Retina (tissue), 1 donor: Measurements from ENCODE around the gene DENND1A.
"Not testable (repeated sequence)": the region's sequence is repeated elsewhere in the genome, so short reads cannot be mapped to it uniquely, and the experiment has no call there.

Experiments
- DNase-seq: peaks from one replicate; pipeline ENCODE4 v3.0.0-alpha.2; 2016

The DENND1A gene

GRCh38 chr9:123643518-123643917 lies 286.4 kb downstream of the DENND1A start:
- no peak for DNase-seq

DNA sequence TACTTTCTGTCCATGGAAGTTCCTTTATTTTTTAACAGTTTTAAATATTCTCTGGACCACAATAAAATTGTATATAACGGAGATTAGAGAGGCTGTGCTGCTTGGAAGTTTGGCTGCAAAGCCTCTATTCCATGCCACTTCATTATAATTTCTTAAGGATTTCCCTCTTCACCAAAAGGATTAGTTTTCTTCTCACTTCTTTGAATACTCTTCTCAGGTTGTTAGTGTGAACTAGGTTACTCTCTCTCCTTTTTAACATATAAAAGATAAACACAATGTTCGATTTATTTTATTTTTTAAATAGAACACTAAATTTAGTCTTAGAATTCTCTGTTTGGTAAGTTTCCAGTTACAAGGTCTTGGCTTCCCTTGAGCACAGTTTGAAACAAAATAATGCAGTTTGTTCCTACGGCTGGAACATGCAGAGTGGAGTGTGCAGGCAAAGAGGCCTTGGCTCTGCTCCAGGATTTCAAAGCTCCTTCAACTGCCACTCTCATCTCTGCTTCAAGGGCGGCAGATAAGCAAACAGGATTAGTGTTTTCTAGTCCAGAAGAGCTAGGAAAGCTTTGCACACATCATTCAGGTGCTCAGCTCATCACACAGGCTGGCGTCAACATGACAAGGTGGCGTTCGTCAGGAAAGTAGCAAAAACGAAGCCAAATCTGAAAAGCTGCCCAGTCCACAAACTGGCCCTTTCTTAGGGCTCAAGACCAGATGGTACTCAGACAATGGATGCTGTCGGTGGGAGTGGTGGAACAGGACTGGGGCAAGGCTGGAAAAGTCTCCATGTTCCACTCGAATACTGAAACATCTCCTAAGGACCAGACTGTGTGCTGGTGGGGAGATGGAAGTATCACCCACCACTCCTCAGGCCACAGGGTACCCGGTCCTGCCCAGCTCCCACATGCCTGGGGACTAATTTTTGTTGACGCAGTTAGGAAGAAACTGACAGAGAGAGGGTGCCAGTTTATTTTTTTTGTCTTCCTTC lies 287.3 kb downstream of the DENND1A start:
- peak; percentile 72 for DNase-seq

DNA sequence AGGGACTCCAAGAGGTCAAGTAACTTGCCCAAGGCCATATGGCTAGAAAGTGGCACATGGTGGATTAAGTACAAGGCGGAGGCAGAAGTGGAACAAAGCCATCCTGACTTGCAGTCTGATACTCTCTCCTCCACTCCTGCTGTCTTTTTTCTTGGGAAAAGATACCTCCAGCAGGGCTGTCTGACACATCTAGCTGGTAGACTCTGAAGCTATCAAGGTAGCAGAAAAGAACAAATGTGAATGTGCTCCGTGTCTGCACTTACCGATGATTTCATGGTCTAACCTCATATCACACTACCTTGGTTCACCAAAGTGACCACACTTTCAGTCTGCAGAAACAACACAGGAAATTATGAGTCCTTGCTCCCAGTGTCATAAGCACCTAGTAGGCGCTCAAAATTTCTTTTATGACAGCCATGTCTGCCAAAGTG lies 289.1 kb downstream of the DENND1A start:
- DNase-seq, result no peak

GRCh38 chr9:123639743-123640142 lies 290.2 kb downstream of the DENND1A start:
- DNase-seq, result no peak

DNA sequence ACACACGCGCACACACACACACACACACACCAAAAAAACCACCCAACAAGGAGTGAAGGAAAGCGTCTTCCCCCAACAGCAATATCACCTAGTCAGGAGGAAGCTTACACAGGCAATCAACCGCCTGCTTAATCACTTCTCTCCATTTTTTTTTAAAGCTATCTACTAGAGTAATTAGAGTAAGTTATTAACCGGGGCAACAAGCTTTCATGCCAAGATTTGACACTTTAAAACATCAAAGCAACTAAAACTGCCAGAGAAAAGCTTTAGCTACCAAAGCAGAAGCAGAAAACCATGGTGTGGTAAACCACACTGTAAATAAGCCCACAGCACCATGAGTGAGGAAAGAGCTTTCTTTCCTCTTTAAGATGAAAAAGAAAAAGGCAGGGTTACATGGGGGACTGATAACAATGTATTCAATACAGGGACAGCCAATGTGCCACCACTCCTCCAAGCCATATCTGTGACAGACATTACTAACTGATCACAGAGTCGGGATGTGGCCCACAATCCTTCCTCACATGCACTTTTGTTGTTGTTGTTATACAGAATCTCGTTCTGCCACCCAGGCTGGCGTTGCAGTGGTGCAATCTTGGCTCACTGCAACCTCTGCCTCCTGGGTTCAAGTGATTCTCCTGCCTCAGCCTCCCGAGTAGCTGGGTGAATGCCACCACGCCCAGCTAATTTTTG lies 291.8 kb downstream of the DENND1A start:
- DNase-seq, result peak; percentile 30

DNA sequence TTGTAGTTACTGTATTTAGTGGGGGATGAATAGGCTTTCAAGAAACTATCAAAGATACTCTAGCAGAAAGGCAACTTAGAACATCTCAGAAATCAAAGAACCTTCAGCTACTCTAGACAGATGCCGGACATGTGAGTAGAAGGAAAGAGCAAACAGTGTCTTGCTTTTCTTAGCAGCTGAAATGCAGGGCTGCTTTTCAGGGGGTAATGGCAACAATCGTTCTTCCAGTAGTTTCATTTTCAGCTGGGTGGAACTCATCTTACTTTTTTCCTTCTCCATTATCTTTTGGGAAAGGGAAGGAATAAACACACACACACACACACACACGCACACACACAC lies 292.4 kb downstream of the DENND1A start:
- no peak for DNase-seq

DNA sequence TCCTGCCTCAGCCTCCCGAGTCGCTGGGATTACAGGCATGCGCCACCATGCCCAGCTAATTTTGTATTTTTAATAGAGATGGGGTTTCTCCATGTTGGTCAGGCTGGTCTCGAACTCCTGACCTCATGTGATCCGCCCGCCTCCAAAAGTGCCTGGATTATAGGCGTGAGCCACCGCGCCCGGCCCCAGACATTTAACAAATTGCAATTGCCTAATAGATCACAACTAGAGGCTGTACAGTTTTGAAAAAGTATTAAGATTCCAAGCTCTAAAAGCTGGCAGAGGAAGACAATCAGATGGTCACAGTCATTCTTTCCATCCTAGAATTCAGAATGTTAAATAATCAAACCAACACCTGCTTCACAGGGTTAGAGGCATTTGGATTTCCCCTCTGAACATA lies 293.1 kb downstream of the DENND1A start:
- DNase-seq, result not testable (repeated sequence)

- DNase-seq, result no peak
Measured at GRCh38 chr9:123631862-123632261, 298.1 kb downstream of the DENND1A start.

DNA sequence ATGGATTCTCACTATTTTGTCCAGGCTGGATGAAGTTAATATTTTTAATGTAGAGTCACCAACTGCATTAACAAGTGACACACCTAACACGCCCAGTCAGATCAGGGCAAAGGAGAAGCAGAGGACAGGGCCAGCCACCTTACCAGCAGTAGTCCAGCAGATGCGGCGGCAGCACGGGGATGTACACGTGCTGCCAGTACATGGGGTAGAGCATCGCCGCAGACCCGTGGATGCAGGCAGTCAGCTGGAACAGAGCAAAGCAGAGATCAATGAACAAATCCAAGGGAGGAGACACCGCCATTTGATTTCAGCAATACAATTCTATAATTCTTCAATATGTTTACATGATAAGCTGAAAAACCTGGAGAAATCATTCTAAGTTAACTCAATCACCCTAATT lies 299.7 kb downstream of the DENND1A start:
- peak; percentile 40 for DNase-seq

- DNase-seq, result no peak
Measured at GRCh38 chr9:123629531-123629930, 300.4 kb downstream of the DENND1A start.

DNA sequence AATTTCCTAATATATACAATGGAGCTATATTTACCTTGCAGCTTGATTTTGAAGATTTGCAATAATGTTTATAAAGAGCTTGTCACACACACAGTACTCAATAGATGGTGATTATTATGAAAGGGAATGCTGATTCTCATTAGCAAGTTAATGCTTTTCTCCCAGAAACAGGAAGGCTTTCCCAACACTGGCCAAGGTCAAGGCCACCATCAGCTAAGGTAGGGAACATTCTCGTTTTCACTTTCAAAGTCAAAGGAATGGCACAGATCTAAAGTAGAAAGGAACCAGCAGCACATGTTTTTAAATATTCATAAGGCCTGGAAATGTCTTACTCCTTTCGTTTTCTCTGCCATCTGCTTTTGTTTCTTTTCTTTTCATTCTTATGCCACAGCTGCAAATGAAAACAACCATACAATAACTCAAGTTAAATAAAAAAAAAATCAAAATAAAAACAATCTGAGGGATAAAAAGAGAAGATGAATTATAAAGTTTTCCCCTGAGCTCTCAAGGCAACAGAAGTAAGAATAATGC lies 307.1 kb downstream of the DENND1A start:
- no peak for DNase-seq

- no peak for DNase-seq
Measured at GRCh38 chr9:123620239-123620638, 309.7 kb downstream of the DENND1A start.

DNA sequence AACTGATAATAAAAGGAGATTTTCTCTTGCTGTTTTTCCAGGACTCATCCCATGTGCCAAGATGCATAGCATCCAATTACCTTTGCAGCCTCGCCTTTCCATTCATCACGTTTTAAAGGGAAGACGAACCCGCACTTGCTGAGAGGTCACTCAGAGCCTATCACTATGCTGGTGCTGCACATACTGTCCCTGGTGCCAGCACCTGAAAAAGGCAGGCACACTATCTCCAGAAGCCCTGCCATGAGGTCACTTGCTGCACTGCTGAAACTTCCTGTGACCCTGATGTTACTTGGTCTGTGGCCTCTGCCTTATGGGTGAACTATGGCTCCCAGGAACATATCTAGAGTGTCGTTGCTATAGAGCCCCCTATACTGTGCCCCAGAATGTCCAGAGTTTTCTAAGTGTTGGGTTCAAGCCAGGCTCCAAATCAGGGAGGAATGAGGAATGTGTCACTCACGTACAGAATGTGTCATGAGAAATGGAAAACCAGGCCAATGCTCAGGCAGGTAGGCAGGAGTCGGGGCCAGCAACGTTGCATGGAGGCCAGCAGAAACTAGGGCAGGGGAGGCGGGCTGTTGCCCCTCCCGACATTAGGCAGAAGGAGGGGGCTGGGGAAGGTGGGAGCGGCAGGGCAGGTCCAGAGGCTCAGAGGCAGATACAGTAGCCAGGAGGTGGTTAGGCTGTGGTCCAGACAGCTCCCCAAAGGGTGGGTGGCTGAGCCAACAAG lies 311.8 kb downstream of the DENND1A start:
- DNase-seq, result no peak

GRCh38 chr9:123617286-123617685 lies 312.6 kb downstream of the DENND1A start:
- no peak for DNase-seq

GRCh38 chr9:123616707-123617106 lies 313.2 kb downstream of the DENND1A start:
- DNase-seq, result no peak

- no peak for DNase-seq
Measured at GRCh38 chr9:123615381-123615780, 314.5 kb downstream of the DENND1A start.

DNA sequence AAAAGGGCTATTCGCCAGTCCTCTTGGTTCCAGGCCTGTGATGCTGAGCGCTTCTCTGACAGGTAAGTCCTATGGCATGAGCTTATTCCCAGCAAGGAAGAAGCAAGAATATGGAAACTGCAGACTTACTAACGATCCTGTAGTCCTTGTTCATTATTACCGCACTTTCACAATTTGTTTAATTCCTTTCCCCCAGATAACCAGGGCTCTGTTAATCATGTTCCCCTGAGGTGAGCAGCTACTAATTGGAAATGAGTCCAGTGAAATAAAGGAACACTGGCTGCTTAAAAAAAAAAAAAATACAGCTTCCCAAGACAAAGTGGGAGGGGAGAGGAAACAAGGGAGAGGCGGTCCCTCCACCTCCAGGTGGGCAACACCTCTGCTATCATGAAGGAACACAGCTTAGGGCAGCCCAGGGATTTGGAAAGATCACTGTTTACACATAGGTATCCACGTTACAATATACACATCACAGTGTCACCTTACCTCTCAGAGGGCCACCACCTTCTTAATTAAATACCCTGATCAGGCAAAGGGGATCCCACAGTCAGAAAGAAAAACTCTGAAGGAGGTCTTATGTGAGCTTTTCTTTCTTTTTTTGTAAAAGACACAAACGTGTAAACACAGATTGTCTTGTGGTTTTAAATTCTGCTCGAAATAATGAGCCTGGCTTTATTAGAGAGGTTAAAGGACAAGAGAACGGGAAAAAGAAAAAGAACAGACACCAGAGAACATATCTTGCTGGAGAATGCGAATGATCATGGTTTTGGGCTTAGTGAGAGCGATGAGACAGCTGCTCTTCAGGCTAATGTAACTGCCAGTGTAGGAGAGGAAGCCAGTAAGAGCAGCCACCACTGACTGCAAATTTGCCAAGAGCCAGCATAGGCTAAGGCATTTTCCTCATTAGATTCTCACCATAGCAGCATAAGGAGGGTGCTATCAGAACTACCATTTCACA lies 315.3 kb downstream of the DENND1A start:
- no peak for DNase-seq

- no peak for DNase-seq
Measured at GRCh38 chr9:123611226-123611625, 318.7 kb downstream of the DENND1A start.

DNA sequence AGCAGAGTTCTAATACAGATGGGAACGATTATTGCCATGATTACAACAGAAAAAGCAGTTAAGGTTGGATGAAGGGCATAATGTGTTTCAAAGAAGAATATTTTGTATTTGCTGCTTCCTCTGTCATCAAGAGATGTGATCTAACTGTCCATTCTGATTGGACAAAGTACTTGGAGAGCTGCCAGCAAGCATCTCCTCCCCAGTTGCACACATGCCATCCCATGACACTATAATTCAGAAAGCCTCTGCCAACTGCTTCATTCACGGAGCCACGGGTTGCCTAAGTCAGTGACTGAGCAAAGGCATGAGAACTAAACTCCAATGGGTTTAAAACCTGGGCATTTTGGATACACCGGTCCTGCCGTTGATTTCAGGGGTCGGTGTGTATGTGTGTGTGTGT lies 320.1 kb downstream of the DENND1A start:
- DNase-seq, result no peak

DNA sequence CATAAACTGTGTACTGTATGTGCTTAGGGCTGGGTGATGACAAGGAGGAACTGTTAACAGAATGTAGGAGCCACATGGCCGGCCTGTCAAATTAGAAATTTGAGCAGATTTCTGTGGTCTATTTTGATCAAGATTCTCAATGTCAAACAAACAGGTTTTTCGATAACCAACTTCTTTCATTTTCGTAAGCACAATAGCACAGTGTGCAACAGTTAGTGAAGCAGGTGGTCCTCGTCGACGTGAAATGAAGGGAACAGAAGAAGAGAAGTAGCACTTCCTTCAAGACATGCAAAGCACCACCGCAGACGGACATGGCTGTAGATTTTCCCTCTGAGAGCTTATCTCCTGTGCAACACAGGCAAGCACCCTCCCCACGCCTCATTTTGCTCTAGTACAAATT lies 321.8 kb downstream of the DENND1A start:
- DNase-seq, result no peak

GRCh38 chr9:123607479-123607878 lies 322.4 kb downstream of the DENND1A start:
- DNase-seq, result no peak

- DNase-seq, result no peak
Measured at GRCh38 chr9:123606141-123606540, 323.8 kb downstream of the DENND1A start.
